ENCODE data around the gene GDE1.

GRCh38 chr16:19524356-19524615, 2.4 kb upstream of the GDE1 start:
- TF ChIP-seq, protein P1, sequence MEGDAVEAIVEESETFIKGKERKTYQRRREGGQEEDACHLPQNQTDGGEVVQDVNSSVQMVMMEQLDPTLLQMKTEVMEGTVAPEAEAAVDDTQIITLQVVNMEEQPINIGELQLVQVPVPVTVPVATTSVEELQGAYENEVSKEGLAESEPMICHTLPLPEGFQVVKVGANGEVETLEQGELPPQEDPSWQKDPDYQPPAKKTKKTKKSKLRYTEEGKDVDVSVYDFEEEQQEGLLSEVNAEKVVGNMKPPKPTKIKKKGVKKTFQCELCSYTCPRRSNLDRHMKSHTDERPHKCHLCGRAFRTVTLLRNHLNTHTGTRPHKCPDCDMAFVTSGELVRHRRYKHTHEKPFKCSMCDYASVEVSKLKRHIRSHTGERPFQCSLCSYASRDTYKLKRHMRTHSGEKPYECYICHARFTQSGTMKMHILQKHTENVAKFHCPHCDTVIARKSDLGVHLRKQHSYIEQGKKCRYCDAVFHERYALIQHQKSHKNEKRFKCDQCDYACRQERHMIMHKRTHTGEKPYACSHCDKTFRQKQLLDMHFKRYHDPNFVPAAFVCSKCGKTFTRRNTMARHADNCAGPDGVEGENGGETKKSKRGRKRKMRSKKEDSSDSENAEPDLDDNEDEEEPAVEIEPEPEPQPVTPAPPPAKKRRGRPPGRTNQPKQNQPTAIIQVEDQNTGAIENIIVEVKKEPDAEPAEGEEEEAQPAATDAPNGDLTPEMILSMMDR (IDR thresholded peaks at IDR 0.05): no peak
- TF ChIP-seq POLR2AphosphoS5 (IDR thresholded peaks at IDR 0.05) (no peak), POLR2A (IDR thresholded peaks at IDR 0.05) (no peak)
